Body of pancreas (tissue), 4 donors: ENCODE data around the gene CXCR6. TPM values are rescaled to one million over a fixed set of nuclear protein-coding genes. Genes with fewer than 3 reads are reported as not detected.

Experiments used
- ATAC-seq: fragments of 150-250 bp; one replicate; pipeline ENCODE4 v1.9.1; 2016
- DNase-seq, 4 donors: peaks; one replicate each; pipeline ENCODE4 v3.0.0-alpha.2; 2019
- H3K27ac ChIP-seq, 4 donors: fragments of 200-600 bp; sonication (generic); 1 replicate in 3 of 4; 2 replicates in 1 of 4; pipeline versions ENCODE4 v1.5.1 to v1.6.1; 2016 to 2019; ENCODE audit warnings: mild to moderate bottlenecking in 1 of 4, mixed read lengths in 1 of 4, moderate library complexity in 1 of 4
- H3K27me3 ChIP-seq, 2 donors: fragments of 200-600 bp; sonication (generic); one replicate each; pipeline ENCODE4 v1.6.0; 2016; ENCODE audit warnings: mild to moderate bottlenecking in 1 of 2
- H3K36me3 ChIP-seq, 2 donors: fragments of 200-600 bp; sonication (generic); replicated peaks in 1 of 2; 2 replicates each; pipeline ENCODE4 v1.5.1; 2016; ENCODE audit warnings: low read depth in 2 of 2; ENCODE audit not compliant: insufficient read depth in 1 of 2
- H3K4me1 ChIP-seq: fragments of 200-600 bp; sonication (generic); one replicate; pipeline ENCODE4 v1.6.0; 2016
- H3K4me3 ChIP-seq, 2 donors: fragments of 200-600 bp; sonication (generic); 1 replicate in 1 of 2; 2 replicates in 1 of 2; pipeline ENCODE4 v1.5.1; 2016 to 2019
- H3K9me3 ChIP-seq, 3 donors: fragments of 200-600 bp; sonication (generic); 1 replicate in 2 of 3; 2 replicates in 1 of 3; pipeline ENCODE4 v1.5.1; 2016
- POLR2A ChIP-seq, 3 donors: fragments of 450-650 bp; IDR thresholded peaks; one replicate each; pipeline ENCODE4 v1.6.1; 2016; ENCODE audit warnings: antibody characterized with exemption in 3 of 3, mild to moderate bottlenecking in 2 of 3
- WGBS, 2 donors: methylation state at CpG; one replicate each; pipeline ENCODE4 v1.1.5; 2017; 5-methylcytosine and 5-hydroxymethylcytosine counted together
- intact Hi-C: fragments of 100-400 bp; cut with DNase I; formaldehyde crosslinking; loops from one replicate; pipeline ENCODE4 v1.15.1; 2023
- total RNA-seq, 2 donors: library from RNA; depleted of rRNA; stranded (reverse); fragments of >200 nt; gene quantifications; one replicate each; pipeline ENCODE4 v1.1.0, GENCODE V29; 2016
- TF ChIP-seq, protein P1 (sequence below), 7 experiments: fragments of 450-650 bp in 4 of 7; fragments of 200-600 bp in 3 of 7; sonication (generic) in 3 of 7; IDR thresholded peaks; one replicate each; pipeline ENCODE4 v1.5.1; 2016 to 2019; ENCODE audit warnings: antibody characterized with exemption in 7 of 7

The CXCR6 gene
- total RNA-seq, 2 donors from 2014 or later: 2.9 TPM; not detected in 1

DNA sequence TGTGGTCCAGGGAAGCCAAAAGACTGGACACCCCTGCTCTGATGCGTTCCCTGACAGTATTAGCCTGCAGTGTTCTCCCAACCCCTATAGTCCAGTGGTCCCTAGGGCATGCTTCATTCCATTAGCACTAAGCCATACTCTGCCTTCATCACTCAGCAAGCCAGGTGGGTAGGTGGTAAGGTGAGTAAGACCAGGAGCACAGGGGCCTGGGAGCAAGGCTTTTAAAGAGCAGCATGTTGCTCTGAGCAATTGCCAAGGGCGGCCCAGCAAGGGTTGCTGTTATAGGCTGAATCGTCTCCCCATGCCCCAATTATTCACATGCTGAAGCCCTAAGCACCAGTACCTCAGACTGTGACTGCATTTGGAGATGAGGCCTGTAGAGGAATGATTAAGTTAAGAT, 11.0 kb downstream of the CXCR6 start:
- TF ChIP-seq POLR2A (IDR thresholded peaks at IDR 0.05): no peak
- TF ChIP-seq, protein P1, sequence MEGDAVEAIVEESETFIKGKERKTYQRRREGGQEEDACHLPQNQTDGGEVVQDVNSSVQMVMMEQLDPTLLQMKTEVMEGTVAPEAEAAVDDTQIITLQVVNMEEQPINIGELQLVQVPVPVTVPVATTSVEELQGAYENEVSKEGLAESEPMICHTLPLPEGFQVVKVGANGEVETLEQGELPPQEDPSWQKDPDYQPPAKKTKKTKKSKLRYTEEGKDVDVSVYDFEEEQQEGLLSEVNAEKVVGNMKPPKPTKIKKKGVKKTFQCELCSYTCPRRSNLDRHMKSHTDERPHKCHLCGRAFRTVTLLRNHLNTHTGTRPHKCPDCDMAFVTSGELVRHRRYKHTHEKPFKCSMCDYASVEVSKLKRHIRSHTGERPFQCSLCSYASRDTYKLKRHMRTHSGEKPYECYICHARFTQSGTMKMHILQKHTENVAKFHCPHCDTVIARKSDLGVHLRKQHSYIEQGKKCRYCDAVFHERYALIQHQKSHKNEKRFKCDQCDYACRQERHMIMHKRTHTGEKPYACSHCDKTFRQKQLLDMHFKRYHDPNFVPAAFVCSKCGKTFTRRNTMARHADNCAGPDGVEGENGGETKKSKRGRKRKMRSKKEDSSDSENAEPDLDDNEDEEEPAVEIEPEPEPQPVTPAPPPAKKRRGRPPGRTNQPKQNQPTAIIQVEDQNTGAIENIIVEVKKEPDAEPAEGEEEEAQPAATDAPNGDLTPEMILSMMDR (IDR thresholded peaks at IDR 0.05): no peak
- Histone ChIP-seq H3K9me3 (no peaks in the 10 kb centered on the region), H3K36me3 (peaks cover 19 to 48% of the 10 kb centered on the region in 2 donors), H3K4me1 (no peaks in the 10 kb centered on the region), H3K27me3 (no peaks in the 10 kb centered on the region), H3K4me3 (no peak overlapping the region), H3K27ac (no peak overlapping the region)
- WGBS, 2 donors: 96 to 100% methylated on average over 2 to 3 of the region's 3 CpGs
- intact Hi-C loops: no loop called here
- no peak for DNase-seq
- ATAC-seq: no peak

DNA sequence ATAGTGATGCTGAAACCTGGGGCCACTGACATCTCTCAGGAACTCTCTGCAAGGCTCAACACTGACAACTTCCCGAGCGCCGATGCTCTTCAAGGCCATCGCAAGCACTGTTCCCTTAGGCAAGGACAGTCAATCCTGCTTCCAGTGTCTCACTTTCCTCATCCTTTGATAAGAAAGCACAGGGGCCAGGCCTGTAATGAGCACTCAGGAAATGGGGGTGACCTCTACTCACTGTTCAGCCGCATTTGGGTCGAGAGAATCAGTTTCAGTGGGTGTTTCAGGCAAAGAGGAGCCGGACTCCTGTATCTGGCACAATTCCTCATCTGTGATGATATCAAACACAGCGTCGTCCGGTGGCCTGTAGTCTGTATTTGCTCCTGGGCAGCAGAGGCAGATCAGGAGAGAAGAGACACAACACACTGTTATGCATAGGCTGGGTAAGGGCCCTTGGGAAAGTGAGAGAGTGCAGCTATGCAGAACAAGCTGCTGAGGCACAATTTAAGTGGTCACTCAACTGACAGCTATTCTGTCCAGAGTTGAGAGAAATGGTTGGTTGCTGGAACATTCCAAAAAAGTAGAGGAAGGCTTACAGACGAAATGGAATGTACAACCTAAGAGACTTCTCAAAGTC, 11.9 kb downstream of the CXCR6 start:
- no peaks in the 10 kb centered on the region for H3K27me3 ChIP-seq
- 90% methylated on average over 11 of the region's 11 CpGs for WGBS, 2 donors
- no peaks in the 10 kb centered on the region for H3K4me1 ChIP-seq
- no peak for DNase-seq
- H3K36me3 ChIP-seq: peaks cover 20 to 51% of the 10 kb centered on the region in 2 donors
- no peaks in the 10 kb centered on the region for H3K9me3 ChIP-seq
- intact Hi-C loops: no loop called here
- TF ChIP-seq POLR2A (IDR thresholded peaks at IDR 0.05): no peak
- TF ChIP-seq, protein P1 (IDR thresholded peaks at IDR 0.05): no peak
- no peak overlapping the region for H3K4me3 ChIP-seq
- no peak for ATAC-seq
- H3K27ac ChIP-seq: no peak overlapping the region

DNA sequence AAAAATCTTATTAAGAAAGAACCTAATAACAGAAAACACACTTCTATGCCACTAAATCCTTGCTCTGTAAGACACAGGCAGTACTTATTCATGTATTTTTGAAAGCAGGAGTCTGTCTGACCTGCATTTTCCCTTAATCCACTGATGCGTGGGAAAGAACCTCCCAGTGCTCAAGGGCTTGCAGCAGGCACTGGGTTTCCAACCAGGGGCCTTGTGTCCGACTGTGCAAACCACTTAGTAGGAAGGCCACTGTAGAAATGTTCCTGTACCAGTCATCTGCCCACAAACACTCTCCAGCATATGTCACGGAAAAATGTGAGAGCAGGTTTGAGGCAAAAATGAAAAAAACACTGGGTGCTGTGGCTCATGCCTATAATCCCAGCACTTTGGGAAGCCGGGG, 12.4 kb downstream of the CXCR6 start:
- H3K36me3 ChIP-seq: peaks cover 24 to 53% of the 10 kb centered on the region in 2 donors
- no peak overlapping the region for H3K27ac ChIP-seq
- 96% methylated on average over 4 of the region's 4 CpGs for WGBS, 2 donors
- DNase-seq (no peak), ATAC-seq (no peak)
- no peak for TF ChIP-seq POLR2A (IDR thresholded peaks at IDR 0.05)
- TF ChIP-seq, protein P1 (IDR thresholded peaks at IDR 0.05): no peak
- intact Hi-C loops: no loop called here
- H3K4me1 ChIP-seq: no peaks in the 10 kb centered on the region
- no peaks in the 10 kb centered on the region for H3K27me3 ChIP-seq
- no peaks in the 10 kb centered on the region for H3K9me3 ChIP-seq
- H3K4me3 ChIP-seq: no peak overlapping the region

DNA sequence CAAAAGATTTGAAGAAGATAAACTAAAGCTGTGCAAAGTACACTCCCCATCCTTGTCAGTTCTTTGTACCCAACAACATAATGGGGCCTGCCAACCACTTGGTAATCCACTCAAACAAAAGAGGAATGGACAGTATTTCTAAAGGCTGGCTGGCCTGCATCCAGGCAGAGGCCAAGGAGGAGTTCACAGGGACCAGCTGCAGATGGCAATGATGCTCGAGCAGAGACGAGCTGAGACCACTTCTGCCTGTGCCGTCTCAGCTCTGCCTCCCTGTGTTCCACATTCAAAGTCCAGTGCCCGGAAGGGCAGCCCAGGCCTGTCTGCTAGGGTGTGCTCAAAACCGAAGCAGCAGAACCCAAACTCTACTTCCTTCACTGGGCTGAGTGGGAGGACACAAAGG, 14.3 kb downstream of the CXCR6 start:
- no peak for DNase-seq
- intact Hi-C loops: no loop called here
- 77 to 87% methylated on average over 5 of the region's 5 CpGs for WGBS, 2 donors
- no peak for ATAC-seq
- peaks cover 40 to 44% of the 10 kb centered on the region in 2 donors for H3K36me3 ChIP-seq
- H3K27ac ChIP-seq: no peak overlapping the region
- H3K4me1 ChIP-seq: no peaks in the 10 kb centered on the region
- H3K4me3 ChIP-seq: no peak overlapping the region
- no peaks in the 10 kb centered on the region for H3K9me3 ChIP-seq
- H3K27me3 ChIP-seq: no peaks in the 10 kb centered on the region
- TF ChIP-seq, protein P1 (IDR thresholded peaks at IDR 0.05): no peak
- no peak for TF ChIP-seq POLR2A (IDR thresholded peaks at IDR 0.05)

DNA sequence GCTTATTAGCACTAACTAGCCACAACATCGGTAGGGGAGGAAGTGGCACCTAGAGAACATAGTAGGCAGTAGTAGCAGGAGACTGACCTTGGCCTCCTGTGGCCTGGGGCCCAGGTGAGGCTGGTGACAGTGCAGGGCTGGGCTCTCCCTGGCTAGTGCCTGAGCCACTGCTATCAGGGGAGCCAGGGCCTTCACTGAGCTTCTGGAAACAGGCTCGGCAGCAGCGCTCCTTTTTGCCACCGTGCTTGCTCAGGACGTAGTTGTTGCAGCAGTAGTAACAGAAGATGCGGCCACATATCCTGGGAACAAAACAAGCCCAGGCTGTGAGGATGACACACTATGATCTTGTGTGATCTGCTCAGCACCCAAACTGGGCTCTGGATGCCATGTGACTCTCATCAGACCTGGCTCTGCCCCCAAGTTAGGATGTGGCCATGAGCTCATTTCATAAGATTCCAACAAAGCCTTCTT, 15.1 kb downstream of the CXCR6 start:
- TF ChIP-seq, protein P1 (IDR thresholded peaks at IDR 0.05): no peak
- TF ChIP-seq POLR2A (IDR thresholded peaks at IDR 0.05): no peak
- H3K9me3 ChIP-seq: no peaks in the 10 kb centered on the region
- no peaks in the 10 kb centered on the region for H3K27me3 ChIP-seq
- H3K4me3 ChIP-seq: no peak overlapping the region
- DNase-seq (no peak), ATAC-seq (no peak)
- H3K4me1 ChIP-seq: no peaks in the 10 kb centered on the region
- intact Hi-C loops: no loop called here
- H3K27ac ChIP-seq: no peak overlapping the region
- peaks cover 38 to 42% of the 10 kb centered on the region in 2 donors for H3K36me3 ChIP-seq
- 89 to 91% methylated on average over 2 to 6 of the region's 6 CpGs for WGBS, 2 donors
